Activated CD4-positive, alpha-beta T cell treated with anti-CD3 and anti-CD28 coated beads for 1 hour (primary cell): ENCODE measurements around the gene FAM83G.

Source experiments
- DNase-seq: peaks from one replicate; pipeline ENCODE4 v3.0.0-alpha.2; 2020

Gene FAM83G

DNA sequence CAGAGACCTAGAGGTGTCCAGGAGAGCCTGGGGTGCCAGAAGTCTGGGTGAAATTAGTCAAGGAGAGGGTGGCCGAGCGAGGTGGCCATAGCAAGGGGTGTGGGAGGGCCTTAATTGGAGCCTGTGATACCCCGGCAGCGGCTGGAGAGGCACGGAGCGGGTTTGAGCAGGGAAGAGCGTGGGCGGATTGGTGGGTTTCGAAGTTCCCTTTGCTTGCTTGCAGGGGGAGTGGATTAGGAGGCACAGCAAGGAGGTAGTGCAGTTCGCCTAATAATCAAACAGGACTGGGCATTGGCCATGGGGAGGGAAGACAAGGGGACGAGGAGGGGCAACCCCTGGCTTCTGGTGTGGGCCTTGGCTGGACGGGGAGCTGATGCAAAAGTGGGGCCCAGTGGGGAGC lies 5.4 kb upstream of the FAM83G start:
- no peak for DNase-seq

DNA sequence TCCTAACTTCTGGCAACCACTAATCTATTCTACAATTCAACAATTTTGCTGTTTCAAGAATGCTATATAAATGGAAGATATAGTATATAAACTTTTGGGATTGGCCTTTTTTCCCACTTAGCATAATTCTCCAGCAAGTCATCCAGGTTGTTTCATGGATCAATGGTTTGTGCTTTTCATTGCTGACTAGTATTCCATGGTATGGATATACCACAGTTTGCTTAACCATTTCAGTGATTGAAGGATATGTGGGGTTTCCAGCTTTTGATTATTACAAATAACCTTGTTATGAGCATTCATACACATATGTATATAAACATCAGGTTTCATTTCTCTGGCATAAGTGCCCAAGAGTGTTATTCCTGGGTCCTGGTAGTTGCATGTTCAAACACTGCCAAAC lies 2.1 kb upstream of the FAM83G start:
- DNase-seq: no peak

DNA sequence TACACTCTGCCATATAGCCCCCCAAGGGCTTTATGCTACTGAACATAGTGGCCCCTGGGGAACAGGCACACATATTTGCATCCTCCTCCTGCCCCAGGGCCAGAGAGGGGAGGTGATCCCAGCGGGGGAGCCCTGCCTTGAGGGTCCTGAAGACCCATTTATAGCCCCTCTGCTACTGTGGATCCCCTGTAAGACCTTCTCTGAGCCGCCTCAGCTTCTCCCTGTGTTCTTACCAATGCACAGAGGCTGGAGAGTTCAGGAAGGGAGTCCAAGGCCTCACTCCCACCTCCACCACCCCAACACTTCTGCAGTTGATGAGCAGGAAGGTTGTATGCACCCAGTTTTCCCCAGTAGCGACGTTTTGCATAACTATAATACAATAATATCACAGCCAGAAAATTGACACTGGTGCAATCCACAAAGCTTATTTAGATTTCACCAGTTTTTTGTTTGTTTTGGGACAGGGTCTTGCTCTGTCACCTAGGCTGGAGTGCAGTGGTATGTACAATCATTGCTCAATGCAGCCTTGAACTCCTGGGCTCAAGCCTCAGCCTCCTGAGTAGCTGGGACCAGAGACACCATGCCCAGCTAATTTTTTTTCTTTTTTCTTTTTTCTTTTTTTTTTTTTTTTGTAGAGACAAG lies 1.3 kb upstream of the FAM83G start:
- no peak for DNase-seq

DNA sequence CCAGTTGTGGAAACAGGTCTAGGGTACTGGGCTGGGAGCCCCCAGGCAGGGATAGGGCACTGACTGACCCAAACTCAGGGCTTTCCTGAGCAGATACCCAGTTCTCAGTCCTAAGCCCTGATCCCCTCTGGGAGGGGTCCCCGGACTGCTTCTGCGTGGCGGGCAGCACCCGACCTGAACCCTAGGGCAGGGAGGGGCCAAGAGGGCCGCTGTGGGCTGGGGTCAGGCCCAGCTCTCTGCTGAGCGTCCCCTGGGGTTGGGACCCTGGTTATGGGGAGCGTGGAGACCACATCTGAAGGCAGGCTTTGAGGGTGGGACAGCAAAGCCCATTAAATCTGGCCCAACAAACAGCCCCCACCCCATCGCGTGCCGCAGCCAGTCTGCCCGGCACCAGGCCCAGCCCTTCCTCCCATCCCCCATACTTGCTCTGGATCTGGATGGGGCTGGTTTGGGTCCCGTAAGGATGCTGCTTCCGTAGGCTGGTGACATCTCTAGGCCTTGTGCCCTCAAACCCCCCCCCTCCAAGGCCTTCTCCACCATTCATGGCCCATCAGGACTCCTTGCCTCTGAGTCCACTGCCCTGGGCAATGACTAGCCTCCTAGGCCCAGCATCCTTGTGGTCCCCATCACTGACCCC lies 691 bp upstream of the FAM83G start:
- no peak for DNase-seq

DNA sequence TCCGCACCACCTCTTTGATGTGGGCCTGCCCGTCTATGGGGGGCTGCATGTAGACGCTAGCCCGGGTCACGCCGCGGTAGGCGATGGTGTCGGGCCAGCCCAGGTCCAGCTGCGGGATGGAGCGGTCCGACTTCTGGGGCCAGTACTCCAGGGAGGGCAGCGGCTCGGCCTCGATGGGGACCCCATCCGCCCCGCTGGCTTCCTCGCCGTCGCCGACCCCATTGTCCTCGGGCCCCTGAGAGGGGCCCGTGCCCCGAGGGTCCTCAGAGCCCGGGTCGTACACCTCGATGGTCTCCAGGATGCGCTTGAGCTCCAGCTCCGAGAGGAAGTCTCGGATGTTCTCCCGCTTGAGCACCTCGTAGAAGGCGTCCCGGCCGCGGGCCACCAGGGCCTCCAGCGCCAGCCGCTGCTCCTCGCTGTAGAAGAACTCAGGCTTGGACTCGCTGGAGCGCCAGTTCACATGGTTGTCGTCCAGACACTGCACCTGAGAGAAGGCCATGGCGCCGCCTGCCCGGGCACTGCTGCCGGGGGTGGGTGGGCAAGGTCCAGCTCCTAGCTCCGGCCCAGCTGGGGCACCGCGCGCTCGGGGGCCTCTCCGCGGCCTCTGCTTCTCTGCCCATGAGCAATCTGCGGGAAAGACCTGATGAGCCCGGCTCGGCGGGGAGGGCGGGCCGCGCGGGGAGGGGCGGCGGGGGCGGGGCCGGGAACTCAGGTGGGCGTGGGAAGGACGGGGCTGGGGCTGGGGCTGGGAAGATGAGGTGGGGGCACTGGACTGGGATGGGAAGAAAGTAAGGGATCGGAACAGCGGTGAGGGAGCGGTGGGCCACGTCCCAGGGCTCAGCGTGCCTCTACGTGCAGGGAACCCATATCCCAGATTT lies 782 bp downstream of the FAM83G start:
- DNase-seq: peak; percentile 37

DNA sequence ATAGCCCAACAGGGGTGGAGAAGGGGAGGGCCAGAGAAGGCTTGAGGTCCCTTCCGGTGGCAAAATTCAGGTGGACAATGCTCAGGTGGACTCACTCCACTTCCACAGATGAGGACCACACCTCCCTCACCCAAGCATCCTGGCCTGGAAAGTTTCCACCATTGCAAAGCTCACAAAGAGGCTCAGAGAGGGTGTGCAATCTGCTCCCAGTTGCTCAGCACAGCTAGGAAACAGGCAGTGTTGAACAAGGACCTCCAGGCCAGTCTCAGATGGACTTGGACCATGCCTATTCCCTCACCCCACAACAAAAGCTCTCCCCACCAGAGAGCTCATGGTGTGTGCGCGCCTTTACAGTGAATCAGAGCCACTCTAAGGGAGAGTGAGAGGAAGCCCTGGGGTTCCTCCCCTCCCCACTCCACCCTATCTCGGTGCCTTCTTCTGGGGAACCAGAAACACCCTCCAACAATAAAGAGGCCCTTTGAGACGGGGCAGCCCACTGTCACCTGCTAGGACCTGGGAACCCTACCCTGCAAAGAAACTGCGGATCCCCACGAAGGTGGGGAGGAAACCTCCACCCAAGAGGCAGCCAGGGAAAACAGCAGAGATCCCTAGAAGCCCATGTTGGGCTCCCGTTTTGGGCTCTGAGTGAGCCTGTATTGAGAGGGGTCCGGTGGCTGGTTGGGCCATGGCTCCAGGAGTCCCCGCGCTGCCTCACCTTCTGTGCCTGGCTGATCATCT lies 1.6 kb downstream of the FAM83G start:
- no peak for DNase-seq

DNA sequence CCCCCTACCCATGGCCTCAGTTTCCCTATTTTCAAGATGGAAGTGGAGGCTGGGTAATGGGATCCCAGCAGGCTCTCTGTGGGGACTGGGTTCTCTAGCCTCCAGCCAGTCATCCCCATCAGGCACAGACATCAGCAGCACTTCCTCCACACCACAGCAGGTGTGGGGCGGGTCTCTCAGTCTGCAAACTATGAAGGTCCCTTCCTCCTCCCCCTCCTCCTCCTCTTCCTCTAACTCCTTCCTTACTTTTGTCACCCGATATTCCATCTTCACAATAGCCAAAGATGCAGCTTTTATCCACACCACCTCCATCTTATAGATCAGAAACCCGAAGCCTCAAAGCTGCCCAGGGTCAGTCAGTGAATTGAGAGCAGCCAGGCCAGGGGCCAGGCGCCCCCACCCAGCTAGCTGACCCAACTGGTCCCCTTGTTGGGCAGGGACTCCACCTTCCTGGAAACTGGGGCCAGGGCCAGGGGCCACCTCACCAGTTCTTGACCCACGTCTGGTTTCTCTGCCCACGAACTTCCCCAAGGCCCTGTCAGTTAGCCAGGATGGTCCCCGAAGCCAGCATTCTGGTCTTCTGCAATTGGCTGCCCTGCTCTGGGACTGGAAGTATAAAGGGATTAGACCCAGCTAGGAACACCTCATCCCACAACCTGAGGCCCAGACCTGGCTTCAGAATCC lies 2.5 kb downstream of the FAM83G start:
- no peak for DNase-seq

DNA sequence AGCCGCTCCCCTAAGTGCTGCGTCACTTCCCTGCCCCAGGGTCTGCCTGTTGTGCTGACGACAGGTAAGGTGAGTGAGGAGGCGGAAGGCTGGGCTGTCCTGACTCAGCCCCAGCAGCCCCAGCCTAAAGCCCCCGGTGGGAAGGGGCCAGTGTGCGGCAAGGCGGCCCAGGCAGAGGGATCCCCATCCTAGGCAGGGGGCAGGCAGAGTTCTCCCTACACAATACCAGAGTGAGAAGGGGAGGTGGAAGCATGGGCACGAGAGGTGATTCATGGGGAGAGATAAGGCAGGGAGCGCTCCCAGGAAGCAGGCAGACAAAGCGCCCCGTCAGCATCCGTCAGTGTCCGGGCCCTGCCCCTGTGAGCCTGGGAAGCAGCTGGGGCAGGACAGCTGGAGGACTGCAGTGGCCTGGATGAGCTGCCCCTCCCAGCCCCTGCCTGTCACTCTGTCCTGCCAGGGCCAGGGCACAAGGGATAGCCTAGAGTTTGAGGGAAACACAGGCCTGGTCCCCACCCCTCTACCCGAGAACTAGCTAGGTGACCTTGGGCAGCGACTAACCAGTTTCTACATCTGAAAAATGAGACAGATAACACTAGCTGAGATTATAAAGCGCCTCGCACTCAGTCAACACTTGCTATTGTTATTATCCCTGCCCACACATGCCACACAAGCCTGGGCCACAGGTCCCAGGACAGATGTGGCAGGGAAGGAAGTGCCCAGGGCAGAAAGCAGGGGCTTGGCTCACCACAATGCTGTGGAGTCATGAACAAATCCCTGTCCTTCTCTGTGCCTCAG lies 3.8 kb downstream of the FAM83G start:
- no peak for DNase-seq

DNA sequence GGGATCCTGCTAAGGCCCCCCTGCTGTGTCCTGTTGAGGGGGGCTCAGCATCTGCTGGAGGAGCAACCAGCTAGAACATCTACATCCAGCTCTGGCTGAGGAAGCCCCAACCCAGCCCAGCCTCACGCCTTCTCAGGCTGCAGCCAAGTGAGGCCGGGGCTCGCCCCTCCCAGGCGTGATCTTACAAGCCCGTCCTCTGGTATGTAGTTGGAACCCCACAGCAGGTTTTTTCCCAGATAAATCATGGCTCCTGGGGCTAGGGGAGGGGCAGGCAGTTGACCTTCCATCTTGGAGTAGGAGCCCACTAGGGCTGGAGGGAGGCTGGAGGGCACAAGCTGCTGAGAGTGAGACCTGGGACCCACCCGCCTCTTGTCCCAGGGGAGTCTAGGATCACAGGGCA lies 4.7 kb downstream of the FAM83G start:
- DNase-seq: no peak

DNA sequence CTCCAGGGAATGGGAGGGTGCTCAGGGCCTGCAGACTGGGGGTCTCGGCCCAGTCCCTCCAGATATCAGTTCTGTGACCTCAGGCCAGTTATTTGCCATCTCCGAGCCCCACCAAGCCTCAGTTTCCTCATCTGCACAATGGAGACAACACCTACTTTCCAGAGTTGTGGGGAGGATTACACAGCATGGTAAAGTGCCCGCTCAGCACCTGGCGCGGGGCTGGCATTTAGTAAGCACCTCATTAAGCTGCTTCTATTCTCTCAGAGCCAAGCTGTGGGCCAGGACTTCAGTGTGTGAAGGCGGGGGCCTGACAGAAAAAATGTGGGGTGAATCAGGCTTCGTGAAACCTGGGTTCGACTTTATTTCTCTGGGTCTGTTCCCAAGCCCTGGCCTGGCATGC lies 5.2 kb downstream of the FAM83G start:
- no peak for DNase-seq

DNA sequence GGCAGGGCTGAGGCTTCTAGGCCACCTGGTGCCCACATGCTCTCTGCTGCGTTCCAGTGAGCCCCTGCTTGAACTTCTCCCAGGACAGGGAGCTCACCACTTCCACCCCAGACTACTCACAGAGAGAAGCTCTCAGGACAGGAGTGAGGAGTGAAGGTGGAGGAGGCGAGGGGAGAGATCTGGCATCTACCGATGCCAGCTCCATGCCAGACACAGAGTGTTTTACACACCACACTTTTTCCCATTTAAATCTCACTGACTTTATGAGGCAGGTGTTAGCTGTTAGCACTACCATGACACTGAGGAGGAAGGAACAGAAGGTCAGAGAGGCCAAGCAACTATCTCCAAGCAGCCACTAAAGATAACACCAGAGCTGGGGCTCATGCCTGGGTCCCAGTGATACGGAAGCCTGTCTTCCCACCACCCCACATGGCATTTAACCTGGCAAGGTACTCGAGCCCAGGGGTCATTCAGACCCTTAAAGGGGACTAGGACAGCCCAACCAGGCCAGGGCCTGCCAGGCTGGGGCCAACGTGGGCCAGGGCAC lies 6.8 kb downstream of the FAM83G start:
- no peak for DNase-seq

DNA sequence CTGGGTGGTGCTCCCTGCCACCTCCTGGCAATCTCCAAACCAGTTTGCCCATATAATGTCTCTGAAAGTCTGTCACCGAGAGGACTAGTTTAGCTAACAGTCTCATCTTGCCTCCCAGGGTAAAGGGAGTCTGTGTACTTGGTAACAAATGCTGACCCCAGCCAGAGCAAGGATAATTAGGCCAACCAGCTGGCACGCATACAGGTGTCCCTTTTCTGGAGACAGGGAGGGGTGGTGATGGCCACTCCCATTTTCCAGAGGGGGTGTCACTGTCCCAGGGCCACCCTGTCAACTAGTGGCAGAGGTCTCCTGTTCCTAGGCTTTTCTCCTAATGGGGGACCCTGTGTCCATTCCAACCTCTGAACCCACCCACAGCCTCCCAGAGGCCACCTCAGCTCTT lies 8.1 kb downstream of the FAM83G start:
- no peak for DNase-seq

DNA sequence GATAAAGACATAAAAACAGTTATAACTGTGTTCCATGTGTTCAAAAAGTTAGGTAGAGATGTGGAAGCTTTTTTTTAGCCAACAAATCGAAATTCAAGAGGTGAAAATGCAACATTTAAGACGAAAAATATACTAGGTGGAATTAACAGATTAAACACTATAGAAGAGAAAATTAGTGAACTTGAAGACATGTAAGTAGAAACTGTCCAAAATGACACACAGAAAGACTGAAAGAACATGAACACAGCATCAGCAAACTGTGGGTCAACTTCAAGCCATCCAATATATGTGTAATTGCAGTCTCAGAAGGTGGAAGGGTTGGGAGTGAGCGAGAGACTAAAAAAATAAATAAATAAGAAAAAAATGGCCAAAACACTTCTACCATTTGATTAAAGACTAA lies 9.3 kb downstream of the FAM83G start:
- DNase-seq: no peak

DNA sequence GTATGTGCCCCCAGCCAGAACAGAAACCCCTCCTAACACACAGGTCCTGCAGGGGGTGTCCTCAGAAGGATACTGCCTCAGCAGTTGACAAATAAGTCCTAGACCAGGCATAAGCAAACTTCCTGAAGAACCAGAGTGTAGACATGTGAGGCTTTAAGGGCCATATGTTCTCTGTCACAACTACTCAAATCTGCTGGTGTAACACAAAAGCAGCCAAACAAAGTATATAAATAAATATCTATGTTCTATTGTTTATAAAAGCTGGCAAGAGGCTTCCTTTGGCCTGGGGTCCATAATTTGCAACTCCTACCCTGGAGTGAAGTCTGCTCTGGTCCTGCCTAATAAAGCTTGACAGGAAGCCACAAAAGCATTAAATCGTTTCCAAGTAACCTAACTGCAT lies 9.9 kb downstream of the FAM83G start:
- DNase-seq: no peak

DNA sequence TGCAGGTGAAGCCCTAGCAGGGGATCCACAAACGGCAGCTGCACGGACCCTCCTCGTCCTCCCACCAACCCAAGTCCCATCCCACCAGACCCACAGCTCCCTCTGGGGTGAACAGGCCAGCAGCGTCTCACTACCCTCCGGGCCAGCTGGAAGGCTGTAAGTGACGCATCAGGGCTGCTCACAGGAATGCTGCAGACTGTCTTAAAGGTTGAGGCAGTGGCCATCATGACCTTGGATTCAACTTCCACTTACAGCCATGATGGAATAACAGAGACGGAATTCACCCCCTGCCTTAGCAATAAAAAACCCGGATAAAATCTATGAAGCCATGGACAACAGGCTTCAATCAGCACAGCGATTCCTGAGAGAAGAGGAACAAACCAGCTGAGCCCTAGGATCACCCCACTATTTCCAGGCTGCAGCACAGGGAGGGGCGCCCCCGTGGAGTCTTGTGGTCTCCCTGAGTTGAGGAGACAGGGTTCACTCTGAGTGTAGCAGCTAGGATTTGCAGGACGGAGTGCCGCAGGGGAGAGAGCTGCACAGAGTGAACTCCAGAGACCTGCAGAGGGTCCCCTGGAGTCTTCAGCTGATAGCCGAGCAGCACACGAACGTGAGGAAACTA lies 10.5 kb downstream of the FAM83G start:
- DNase-seq: no peak

DNA sequence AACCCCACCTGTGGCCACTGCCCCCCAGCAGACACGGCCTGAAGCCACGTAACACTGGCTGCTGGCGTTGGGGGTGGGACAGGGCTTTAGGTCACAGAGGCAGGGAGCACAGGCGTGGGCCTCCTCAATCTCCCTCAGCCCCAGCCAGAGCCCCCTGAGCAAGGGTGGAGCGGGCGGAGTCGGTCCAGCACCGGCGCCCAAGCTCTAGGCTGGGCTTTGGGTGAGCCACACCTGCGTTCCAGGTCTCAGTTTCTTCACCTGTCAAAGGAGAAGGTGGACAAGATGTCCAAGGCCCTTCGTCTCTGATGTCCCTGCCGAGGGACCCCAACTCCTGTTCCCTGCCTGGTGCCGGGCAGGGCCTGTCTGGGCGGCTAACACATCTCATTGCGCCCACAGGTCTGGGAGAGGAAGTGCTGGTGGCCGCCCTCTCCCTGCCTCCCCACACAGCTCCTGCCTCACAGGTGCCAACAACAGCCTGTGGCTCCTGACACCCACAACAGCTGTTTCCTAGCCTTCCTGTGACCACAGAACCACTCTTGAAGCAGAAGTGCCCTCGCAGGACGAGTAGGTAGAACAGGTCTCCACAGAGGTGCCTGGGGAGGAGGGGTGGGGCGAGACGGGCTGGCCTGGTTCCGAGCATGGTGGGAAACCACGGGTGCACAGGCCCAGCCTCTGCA lies 12.0 kb downstream of the FAM83G start:
- no peak for DNase-seq

DNA sequence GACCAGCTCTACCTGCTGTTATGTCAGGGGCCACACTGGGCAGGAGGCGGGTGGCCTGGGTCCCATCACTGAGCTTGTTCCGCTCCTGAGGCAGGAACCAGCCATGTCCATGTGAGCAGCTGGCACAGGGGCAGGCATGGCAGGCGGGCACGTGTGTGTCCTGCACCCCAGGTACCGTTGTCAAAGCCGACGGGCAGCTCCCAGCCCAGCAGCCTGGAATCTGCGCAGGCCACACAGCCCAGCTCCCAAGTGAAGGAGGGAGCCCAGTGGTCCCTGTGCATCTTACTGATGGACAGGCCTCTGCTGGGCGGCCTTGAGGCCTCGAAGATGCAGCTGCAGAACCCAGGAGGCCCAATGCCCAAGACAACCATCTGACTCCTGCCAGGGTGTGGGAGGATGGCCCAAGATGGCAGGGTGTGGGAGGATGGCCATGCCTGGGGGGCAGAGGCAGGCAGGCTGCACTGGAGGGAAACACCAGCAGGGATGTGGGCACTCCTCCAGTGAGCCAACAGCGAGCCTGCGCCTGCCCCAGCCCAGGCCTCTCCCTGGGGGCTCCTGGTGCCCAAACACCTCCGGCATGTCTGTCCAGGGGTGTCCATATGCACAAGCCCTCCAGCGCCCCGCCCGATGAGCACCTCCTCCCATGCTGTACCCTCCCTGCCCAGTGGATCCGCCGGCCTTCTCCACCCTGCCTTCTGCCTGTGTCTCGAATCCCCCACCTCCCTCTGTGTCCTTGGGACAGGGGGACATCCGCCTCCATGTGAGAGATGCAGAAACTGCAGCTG lies 12.8 kb downstream of the FAM83G start:
- DNase-seq: no peak

DNA sequence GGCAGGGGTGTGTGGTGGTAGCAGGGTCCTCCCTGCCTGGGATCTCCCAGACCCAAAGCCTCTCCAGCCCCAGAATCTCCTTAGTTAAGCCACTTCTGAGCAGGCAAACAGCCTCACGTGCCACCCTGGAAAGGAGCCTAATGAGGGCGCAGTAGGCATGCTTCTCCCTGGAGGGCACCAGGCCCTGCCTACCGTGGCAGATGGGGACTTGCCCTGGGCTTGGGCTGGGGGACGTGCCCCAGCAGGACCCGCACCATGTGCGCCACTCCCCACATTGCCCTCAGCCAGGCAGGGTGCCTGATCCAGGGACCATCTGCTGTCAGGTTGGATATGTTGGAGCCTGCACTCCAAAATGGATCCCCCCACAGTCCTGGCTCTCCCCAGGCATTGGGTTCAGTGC lies 14.2 kb downstream of the FAM83G start:
- no peak for DNase-seq

DNA sequence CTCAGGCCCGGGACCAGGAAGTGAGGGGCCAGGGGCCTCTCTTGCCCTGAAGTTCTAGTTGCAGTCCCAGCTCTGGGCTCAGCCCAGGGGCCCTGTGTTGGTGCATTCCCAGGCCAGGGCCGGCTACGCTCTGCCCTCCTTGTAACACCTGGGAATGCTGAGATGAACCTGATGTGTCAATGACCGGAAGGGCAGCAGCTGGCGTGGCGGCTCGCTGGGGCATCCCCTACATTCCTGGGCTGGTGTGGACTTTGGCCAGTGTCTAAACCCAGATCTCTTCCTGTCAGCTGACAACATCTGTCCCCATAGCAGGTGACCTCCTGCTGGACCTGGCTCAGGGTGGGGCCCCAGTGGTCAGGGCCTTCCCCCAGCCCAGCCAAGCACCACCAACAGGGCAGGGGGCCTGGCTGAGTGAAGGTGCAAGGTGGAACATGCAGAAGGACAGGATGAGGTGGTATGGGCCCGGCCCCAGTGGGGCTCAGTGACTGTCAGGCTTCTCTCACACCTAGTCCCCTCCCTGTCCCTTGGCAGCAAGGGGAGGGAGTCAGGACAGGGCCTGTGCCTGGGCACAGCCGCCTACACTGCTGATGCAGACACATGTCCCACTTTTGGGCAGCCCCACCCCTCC lies 15.9 kb downstream of the FAM83G start:
- DNase-seq: no peak
